Limb (tissue), 2 donors: ENCODE results near the gene KLHL13.
A peak's percentile ranks its signal among the peaks of the same experiment; 100 is the strongest.
"Not testable (repeated sequence)": the region's sequence is repeated elsewhere in the genome, so short reads cannot be mapped to it uniquely, and the experiment has no call there.

Experiments
- DNase-seq, 2 donors: peaks; one replicate each; pipeline ENCODE4 v3.0.0-alpha.2; 2016; ENCODE audit errors: extremely low spot score in 2 of 2

Gene KLHL13, protein sequence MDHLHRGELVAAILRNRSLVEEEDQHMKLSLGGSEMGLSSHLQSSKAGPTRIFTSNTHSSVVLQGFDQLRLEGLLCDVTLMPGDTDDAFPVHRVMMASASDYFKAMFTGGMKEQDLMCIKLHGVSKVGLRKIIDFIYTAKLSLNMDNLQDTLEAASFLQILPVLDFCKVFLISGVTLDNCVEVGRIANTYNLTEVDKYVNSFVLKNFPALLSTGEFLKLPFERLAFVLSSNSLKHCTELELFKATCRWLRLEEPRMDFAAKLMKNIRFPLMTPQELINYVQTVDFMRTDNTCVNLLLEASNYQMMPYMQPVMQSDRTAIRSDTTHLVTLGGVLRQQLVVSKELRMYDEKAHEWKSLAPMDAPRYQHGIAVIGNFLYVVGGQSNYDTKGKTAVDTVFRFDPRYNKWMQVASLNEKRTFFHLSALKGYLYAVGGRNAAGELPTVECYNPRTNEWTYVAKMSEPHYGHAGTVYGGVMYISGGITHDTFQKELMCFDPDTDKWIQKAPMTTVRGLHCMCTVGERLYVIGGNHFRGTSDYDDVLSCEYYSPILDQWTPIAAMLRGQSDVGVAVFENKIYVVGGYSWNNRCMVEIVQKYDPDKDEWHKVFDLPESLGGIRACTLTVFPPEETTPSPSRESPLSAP

GRCh38 chrX:118116713-118117550 is at the start of gene KLHL13:
TSS of gene KLHL13 (minus strand) at chrX:118116810. CDS start at chrX:118028473, 88,337 bp downstream.
- DNase-seq, result peak; percentile 27 to 75

DNA sequence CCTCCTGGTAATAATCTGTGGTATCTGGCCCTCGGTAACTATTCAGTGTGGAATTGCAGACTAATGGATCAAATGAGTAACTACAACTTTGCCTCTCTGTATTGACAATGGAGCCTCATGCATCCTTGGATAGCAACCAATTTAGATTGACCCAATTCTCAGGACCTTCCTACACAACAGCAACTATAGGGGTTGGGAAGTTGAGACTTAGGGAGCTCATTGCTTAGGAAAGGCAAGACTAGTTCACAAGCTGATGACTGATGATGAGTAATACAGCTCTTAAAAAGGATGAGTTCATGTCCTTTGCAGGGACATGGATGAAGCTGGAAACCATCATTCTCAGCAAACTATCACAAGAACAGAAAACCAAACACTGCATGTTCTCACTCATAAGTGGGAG is 47.5 kb upstream of the KLHL13 start:
- DNase-seq, result no peak

- no peak for DNase-seq
Observed at GRCh38 chrX:118156953-118157608, 40.5 kb upstream of the KLHL13 start.

DNA sequence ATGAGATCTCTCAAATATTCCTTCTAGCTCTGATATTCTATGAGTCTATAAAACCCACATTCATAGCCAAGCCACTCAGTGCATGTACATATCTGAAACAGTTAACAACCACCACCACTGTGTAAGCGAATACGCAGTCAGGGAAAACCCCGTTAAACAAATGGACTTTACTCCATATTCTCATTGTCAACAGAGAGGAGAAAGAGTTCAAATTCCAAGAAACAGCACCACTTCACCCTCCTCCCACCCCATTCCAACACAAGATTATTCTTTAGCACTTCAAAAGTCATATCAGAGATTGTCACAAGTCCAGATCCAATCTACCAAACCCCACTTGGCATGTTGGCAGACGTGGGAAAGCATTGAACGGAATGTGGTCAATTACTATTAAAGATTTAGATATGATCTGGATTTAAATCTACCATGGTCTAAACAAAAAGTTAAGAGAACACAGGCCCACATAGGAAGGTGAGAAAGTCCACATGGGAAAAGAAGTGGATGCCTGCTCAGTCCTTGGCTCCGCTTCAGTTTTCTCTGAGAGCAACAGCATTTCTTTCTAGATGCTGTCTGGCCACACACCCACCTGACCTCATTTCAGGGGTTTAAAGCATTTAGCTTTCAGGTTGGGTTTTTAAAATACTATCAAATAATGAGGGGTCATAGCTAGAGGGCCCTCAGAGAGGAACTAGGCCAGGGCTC is 39.8 kb upstream of the KLHL13 start:
- no peak for DNase-seq

DNA sequence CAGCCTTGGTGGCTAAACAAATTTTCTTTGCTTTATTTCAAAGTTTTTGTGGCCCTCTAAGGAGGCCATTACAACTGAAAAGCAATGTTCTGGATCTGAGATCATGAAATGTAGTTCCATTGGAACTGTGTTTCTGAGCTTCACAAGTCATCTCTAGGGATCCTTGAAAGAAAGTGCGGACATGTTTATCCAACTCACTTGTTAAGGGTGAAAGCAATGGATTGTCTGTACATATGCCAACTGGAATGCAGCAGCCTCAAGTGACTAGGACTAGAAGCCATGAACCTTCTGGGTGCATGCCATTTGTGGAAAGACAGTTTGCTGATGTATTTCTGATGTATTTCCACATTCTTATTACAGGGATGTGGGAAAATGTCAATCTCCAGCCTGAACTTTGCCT is 36.7 kb upstream of the KLHL13 start:
- no peak for DNase-seq

- no peak for DNase-seq
Observed at GRCh38 chrX:118152721-118153120, 36.1 kb upstream of the KLHL13 start.

DNA sequence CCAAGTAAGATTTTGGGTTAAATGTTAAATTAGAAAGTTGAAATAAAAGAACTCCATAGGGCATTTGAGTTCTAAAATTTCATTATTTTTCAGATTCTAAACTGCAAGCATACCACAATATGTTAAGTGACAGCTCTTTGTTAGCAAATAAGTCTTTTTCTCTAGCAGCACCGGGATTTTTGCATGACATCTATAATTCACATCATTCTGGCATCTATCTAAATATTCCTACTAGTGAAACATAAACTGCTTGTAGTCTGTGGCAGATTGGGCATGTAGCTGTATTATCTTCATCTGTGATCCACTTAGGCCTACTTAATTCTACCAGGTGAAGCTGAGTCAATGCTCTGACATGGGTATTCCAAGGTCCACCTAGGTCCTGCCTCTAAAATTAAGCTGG is 32.1 kb upstream of the KLHL13 start:
- no peak for DNase-seq

GRCh38 chrX:118147771-118148170 is 31.2 kb upstream of the KLHL13 start:
- DNase-seq, result not testable (repeated sequence)

- no peak for DNase-seq
Observed at GRCh38 chrX:118143578-118143977, 27.0 kb upstream of the KLHL13 start.

DNA sequence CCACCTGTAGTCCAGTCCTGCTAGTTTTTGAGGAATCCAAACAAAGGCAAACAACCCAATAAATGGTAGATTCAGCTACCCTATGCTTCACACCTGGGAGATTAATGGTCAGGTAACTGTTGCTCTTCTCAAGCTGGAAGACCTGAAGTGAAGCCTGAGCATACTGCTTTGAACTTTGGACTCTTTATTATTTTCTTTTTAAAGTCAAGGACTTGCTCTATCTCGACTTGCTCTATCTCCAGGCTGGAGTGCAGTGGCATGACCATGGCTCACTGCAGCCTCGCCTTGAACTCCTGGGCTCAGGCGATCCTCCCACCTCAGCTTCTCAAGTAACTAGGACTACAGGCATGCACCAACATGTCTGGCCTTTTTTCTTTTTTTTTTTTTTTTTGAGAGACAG is 14.7 kb upstream of the KLHL13 start:
- DNase-seq, result no peak

GRCh38 chrX:118129681-118130080 is 13.1 kb upstream of the KLHL13 start:
- no peak for DNase-seq

DNA sequence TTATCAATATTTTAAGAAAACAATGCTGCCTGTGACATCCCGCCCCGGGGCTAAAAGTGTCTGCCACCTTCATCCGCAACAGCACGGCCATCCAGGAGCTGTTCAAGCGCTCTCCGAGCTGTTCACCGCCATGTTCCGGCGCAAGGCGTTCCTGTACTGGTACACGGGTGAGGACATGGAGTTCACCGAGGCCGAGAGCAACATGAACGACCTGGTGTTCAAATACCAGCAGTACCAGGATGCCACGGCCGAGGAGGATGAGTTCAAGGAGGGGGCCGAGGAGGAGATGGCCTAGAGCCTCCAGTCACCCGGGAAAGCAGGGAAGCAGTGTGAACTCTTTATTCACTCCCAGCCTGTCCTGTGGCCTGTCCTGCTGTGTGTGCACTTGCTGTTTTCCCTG is 12.1 kb upstream of the KLHL13 start:
- DNase-seq, result no peak

- no peak for DNase-seq
Observed at GRCh38 chrX:118126286-118126685, 9.7 kb upstream of the KLHL13 start.

DNA sequence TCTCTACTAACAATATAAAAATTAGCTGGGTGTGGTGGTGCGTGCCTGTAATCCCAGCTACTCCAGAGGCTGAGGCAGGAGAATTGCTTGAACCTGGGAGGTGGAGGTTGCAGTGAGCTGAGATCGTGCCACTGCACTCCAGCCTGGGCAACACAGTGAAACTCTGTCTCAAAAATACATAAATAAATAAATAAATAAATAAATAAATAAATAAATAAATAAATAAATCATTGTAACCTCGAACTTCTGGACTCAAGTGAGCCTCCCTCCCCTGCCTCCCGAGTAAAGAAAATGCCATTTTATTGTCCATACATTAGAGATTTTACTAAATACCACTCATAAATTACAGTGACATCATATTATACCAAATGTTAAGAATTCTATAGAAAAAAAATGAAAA is 7.6 kb upstream of the KLHL13 start:
- DNase-seq, result not testable (repeated sequence)

- no peak for DNase-seq
Observed at GRCh38 chrX:118117741-118118140, 1.1 kb upstream of the KLHL13 start.

- no peak for DNase-seq
Observed at GRCh38 chrX:118115953-118116712, 477 bp downstream of the KLHL13 start.

- no peak for DNase-seq
Observed at GRCh38 chrX:118114971-118115370, 1.6 kb downstream of the KLHL13 start.

- no peak for DNase-seq
Observed at GRCh38 chrX:118109065-118109464, 7.5 kb downstream of the KLHL13 start.

- no peak for DNase-seq
Observed at GRCh38 chrX:118108304-118108703, 8.3 kb downstream of the KLHL13 start.

GRCh38 chrX:118100091-118100490 is 16.5 kb downstream of the KLHL13 start:
- DNase-seq, result peak in 1 of 2 donors; percentile 9
